HepG2 (cell line): ENCODE results near the gene FUT1. TPM values are rescaled to one million over a fixed set of nuclear protein-coding genes. Genes with fewer than 3 reads are reported as not detected.

Experiments
- BRF2 ChIP-seq: sonication (generic); formaldehyde crosslinking; IDR thresholded peaks from 2 replicates; pipeline ENCODE4 v1.8.1; 2022; ENCODE audit warnings: mild to moderate bottlenecking, missing genetic modification reagents
- ELF1 ChIP-seq: sonication (generic); formaldehyde crosslinking; IDR thresholded peaks from 2 replicates; pipeline ENCODE4 v1.4.0; 2020; ENCODE audit warnings: missing genetic modification reagents
- KLF15 ChIP-seq: sonication (generic); formaldehyde crosslinking; IDR thresholded peaks from 2 replicates; pipeline ENCODE4 v1.8.1; 2023; ENCODE audit warnings: borderline replicate concordance, mild to moderate bottlenecking, inconsistent platforms, missing genetic modification reagents, mixed read lengths
- NFE2L2 ChIP-seq: fragments of 150-350 bp; IDR thresholded peaks from 2 replicates; pipeline ENCODE4 v1.6.1; 2014; ENCODE audit warnings: low read length
- SMAD1 ChIP-seq: sonication (generic); formaldehyde crosslinking; IDR thresholded peaks from 2 replicates; pipeline ENCODE4 v1.4.0; 2020; ENCODE audit warnings: missing genetic modification reagents, low read depth, mild to moderate bottlenecking, borderline replicate concordance
- WIZ ChIP-seq: sonication (generic); formaldehyde crosslinking; IDR thresholded peaks from 2 replicates; pipeline ENCODE4 v1.5.1; 2020; ENCODE audit warnings: mild to moderate bottlenecking, missing genetic modification reagents
- ZBTB4 ChIP-seq: sonication (generic); formaldehyde crosslinking; IDR thresholded peaks from 2 replicates; pipeline ENCODE4 v1.4.0; 2020; ENCODE audit warnings: missing genetic modification reagents, mild to moderate bottlenecking, borderline replicate concordance
- ZHX2 ChIP-seq, 2 experiments: sonication (generic) in 1 of 2; formaldehyde crosslinking in 1 of 2; IDR thresholded peaks; 2 replicates each; pipeline versions ENCODE4 v1.6.1 to v1.9.0; 2014 to 2022; ENCODE audit warnings: antibody characterized with exemption in 1 of 2, borderline replicate concordance in 1 of 2, inconsistent platforms in 1 of 2, low read depth in 1 of 2, missing genetic modification reagents in 1 of 2
- ZNF292 ChIP-seq: sonication (generic); formaldehyde crosslinking; IDR thresholded peaks from 2 replicates; pipeline ENCODE4 v1.8.1; 2022; ENCODE audit warnings: mild to moderate bottlenecking, low read depth, missing genetic modification reagents, borderline replicate concordance
- ZNF33A ChIP-seq: sonication (generic); formaldehyde crosslinking; IDR thresholded peaks from 2 replicates; pipeline ENCODE4 v1.5.1; 2020; ENCODE audit warnings: missing genetic modification reagents, mild to moderate bottlenecking, moderate library complexity, borderline replicate concordance
- ZSCAN20 ChIP-seq: sonication (generic); formaldehyde crosslinking; IDR thresholded peaks from 2 replicates; pipeline ENCODE4 v1.4.0; 2020; ENCODE audit warnings: missing genetic modification reagents, mild to moderate bottlenecking, borderline replicate concordance
- ZZZ3 ChIP-seq: sonication (generic); formaldehyde crosslinking; IDR thresholded peaks from 2 replicates; pipeline ENCODE4 v1.4.0; 2020; ENCODE audit warnings: missing genetic modification reagents, mild to moderate bottlenecking, borderline replicate concordance
- polyA plus RNA-seq, 8 experiments: library from polyadenylated mRNA; depleted of rRNA in 3 of 8; stranded (reverse) in 7 of 8; unstranded in 1 of 8; fragments of >200 nt; fragmentation: Illumina TruSeq in 4 of 8; extraction: Trizol in 4 of 8; gene quantifications; 2 replicates each; pipeline versions ENCODE4 v1.2.1 to v1.2.3, GENCODE V29; 2011 to 2016; ENCODE audit warnings: low read depth in 4 of 8, missing spikeins in 1 of 8, mixed read lengths in 1 of 8; ENCODE audit not compliant: insufficient read depth in 1 of 8
- total RNA-seq, 5 experiments: library from RNA; depleted of rRNA; stranded (reverse); fragments of >200 nt; fragmentation: Illumina TruSeq; extraction: Trizol; gene quantifications; 2 replicates each; pipeline ENCODE4 v1.2.3, GENCODE V29; 2016; ENCODE audit warnings: low read depth in 1 of 5
- TF ChIP-seq, protein P1 (sequence below): sonication (generic); formaldehyde crosslinking; IDR thresholded peaks from 2 replicates; pipeline ENCODE4 v1.8.0; 2022; ENCODE audit warnings: missing genetic modification reagents, mild to moderate bottlenecking, inconsistent platforms, borderline replicate concordance

Gene FUT1
- total and polyA plus RNA-seq, 2 of the 13 experiments (the other 11 are each of a cell fraction or from before 2014, with no cell fraction given) = 0.07 to 1.1 TPM

GRCh38 chr19:48738557-48739403 lies 13.7 kb downstream of the FUT1 start (continued):
- TF ChIP-seq ZHX2 (IDR thresholded peaks at IDR 0.05; ENCODE audit: low read depth) (no peak), ZHX2 (CRISPR knock-in tag; IDR thresholded peaks at IDR 0.05; ENCODE audit: borderline replicate concordance) (peak; percentile 92), ELF1 (CRISPR knock-in tag) (no peak), KLF15 (CRISPR knock-in tag) (no peak; the same call in 1 of the 2 replicates), NFE2L2 (no peak), ZZZ3 (no peak), ZNF33A (no peak), ZSCAN20 (no peak), WIZ (CRISPR knock-in tag) (no peak), ZBTB4 (CRISPR knock-in tag) (no peak), ZNF292 (no peak), BRF2 (peak; percentile 96), SMAD1 (no peak)
- TF ChIP-seq, protein P1, sequence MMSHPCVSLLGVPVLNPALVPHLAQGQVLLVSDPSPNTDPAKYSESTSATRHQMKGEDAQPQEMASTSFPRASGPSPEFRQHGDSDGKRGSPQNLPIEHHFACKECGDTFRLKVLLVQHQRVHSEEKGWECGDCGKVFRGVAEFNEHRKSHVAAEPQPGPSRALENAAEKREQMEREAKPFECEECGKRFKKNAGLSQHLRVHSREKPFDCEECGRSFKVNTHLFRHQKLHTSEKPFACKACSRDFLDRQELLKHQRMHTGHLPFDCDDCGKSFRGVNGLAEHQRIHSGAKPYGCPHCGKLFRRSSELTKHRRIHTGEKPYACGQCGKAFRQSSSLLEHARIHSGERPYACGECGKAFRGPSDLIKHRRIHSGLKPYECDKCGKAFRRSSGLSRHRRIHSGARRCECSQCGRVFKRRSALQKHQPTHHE (CRISPR knock-in tag) = no peak; the same call in 1 of the 2 replicates
